NB4 (cell line): ENCODE measurements around the gene DMC1.

Experiments
- CTCF ChIP-seq: IDR thresholded peaks from one replicate; pipeline ENCODE4 v1.5.1; 2012; ENCODE audit warnings: low read depth, low read length
- POLR2A ChIP-seq: IDR thresholded peaks from 2 replicates; pipeline ENCODE4 v1.6.1; 2011; ENCODE audit warnings: mild to moderate bottlenecking; ENCODE audit not compliant: insufficient read length; ENCODE audit errors: extremely low read depth

GRCh38 chr22:38531251-38531938 is 38.6 kb downstream of the DMC1 start:
- no peak for TF ChIP-seq CTCF
- no peak for TF ChIP-seq POLR2A
